Spleen (tissue), 7 donors: ENCODE results near the gene ITPR2.

Source experiments
- CTCF ChIP-seq, 11 experiments: fragments of 200-600 bp in 7 of 11; fragments of 450-650 bp in 4 of 11; sonication (generic) in 4 of 11; IDR thresholded peaks in 8 of 11; conservative IDR thresholded peaks in 3 of 11; 1 replicate in 7 of 11; 2 replicates in 4 of 11; pipeline versions ENCODE4 v1.4.0 to v1.8.0; 2016 to 2021; ENCODE audit warnings: antibody characterized with exemption in 11 of 11, inconsistent platforms in 4 of 11, mild to moderate bottlenecking in 1 of 11
- POLR2AphosphoS5 ChIP-seq, 3 donors: sonication (generic); formaldehyde crosslinking; IDR thresholded peaks; one replicate each; pipeline ENCODE4 v1.5.1; 2017; ENCODE audit warnings: antibody characterized with exemption in 3 of 3
- donor health status: DM: no; HTN: no; CAD: no; lungs with moderate emphysema.
- donor health status: DM: no; HTN: no; CAD: no.
- donor health status: DM: no; HTN: no; CAD: no.

GRCh38 chr12:26535826-26536225, 297.2 kb downstream of the ITPR2 start:
- TF ChIP-seq CTCF (IDR thresholded peaks at IDR 0.05 in 8 of 11, conservative IDR thresholded peaks at IDR 0.05 in 3 of 11), result no peak
- TF ChIP-seq POLR2AphosphoS5 (IDR thresholded peaks at IDR 0.05), result no peak
